NCI-H2081 treated with DMSO at 0.1 percent for 48 hours (cell line): Measurements from ENCODE around the gene ELN.

Experiments
- DNase-seq: peaks from one replicate; lab custom pipeline; 2025; lab: John Stamatoyannopoulos, UW

Gene ELN

DNA sequence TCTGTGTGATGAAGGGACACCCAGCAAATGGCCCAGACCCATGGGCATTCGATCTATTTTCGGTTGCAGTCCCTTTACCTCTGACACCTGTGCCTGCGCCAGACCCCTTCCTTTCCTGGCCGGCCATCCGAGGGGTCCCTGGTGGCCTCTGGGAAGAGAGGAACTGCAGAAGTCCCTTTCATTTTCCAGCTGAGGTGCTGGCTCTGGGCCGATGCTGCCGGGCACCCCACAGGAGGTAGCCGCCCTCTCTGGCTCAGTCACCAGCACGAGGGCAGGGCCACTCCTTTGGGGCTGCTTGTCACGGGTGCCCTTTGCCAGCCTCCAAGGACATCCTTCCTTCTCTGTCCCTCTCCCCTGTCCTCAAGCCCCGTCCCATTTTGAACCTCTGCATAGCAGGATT, 4.2 kb upstream of the ELN start:
- no peak for DNase-seq

DNA sequence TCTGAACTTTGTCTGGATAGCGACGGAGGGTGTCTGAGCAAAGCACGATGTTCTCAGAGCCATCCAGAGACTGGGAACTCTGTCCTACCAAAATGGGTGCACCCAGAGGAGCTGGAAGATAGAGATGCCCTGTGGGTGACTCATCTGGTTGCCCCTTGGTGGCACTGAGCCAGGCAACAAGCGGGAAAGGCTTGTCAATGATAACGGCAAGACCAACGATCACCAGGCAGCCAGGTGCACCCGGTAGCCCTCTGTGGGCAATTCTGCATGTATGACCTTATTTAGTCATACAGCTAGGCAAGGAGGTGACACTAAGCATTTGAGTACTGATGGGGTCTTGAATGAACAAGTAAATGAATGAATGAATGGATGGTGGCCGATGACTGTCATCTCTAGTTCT, 2.8 kb upstream of the ELN start:
- no peak for DNase-seq

DNA sequence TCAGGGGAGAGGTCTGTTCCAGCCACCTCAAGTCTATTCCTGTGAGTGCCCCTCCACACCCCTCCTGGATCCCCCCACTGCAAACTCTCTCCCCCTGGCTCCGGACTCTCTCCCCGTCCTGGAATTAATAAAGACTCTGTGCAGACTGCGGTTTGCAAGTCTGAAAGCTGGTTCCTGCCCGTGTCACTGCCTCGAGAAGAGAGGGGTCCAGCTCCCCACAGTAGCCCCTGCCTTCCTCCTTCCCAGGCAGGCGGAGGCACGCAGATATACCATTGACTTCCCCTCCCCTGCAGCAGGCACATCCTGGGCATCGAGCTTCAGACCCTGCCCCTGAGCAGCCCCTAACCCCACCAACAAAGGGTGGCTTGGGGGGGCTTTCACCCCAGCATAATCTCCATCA, 2.2 kb upstream of the ELN start:
- DNase-seq, result no peak

DNA sequence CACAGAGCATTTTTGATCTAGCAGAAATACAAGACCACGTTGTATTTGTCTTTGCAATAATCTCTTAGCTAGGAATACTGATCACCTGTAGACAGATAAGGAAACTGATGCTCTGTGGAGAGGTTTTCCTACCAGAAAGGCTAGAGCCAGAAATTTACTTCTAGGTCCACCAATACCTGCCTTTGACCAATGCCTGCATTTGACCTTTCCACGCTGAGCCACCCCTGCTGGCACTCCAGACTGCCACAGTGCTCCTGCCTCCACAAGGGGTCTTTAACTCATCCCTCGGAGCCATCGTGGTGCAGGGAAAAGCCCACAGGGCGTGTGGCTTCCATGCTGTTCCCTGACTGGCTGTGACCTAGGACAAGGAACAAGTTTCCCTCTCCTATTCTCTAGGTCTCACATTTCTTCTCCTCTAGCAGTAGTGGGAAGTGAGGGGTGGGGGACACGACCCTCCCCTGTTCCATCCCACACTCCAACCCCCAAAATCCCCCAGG, 1.5 kb upstream of the ELN start:
- DNase-seq, result no peak

DNA sequence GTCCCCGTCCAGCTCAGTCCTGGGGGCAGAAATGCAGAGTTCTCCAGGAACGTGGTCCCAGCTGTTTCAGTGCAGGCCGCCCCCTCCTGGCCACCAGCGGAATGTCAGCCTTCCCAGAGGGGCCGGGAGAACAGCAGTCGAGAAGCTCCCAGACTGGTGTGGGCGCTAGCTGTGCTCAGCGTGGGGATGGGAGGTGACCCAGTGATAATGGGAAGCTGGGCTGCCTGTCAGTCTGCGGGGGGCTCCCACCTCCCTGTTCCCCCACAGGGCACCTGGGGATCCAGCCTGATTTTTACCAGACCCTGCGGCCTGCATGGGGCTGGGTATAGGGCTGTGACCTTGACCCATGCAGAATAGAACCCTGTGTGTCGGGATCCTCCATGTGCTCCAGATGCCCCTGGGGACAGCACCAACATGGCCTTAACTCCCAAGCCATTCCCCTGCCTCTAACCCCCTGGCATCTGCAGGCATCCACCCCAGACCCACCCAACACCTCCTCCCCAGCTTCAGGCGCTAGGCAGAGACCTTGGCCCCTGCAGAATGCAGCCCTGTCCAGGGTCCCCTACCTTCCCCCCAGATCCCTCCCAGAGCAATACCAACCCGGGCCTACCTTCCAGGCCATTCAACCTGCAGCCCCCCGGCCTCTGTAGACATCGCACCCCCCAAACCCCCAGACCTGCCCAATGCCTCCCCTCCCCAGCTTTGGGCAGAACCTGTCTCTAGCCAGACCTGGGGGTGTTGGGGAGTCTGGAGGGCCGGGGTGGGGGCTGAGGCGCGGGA, 880 bp upstream of the ELN start:
- no peak for DNase-seq

DNA sequence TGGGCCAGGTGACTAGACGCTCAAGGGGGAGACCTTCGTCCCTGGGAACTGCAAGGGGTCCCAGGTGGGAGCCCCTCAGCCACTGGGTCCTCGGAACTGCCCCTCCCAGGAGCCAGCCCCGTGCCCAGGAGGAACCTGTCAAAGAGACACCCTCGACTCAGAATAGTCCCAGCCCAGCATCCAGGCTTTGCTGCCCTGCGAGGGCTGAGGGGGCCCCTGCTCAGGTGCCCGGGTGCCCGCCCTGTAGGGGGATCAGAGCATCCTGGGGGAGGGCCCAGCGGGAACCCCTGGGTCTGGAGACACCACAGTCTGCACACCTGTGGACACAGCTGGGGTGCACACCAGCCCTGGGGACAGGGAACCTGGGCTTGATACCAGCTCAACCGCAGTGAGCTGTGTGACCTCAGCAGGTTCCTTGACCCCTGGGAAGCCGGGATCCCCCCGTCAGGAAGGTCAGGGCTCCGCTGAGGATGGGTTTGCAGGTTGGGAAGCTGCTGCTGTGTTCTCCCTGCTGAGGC, 407 bp downstream of the ELN start:
- no peak for DNase-seq

DNA sequence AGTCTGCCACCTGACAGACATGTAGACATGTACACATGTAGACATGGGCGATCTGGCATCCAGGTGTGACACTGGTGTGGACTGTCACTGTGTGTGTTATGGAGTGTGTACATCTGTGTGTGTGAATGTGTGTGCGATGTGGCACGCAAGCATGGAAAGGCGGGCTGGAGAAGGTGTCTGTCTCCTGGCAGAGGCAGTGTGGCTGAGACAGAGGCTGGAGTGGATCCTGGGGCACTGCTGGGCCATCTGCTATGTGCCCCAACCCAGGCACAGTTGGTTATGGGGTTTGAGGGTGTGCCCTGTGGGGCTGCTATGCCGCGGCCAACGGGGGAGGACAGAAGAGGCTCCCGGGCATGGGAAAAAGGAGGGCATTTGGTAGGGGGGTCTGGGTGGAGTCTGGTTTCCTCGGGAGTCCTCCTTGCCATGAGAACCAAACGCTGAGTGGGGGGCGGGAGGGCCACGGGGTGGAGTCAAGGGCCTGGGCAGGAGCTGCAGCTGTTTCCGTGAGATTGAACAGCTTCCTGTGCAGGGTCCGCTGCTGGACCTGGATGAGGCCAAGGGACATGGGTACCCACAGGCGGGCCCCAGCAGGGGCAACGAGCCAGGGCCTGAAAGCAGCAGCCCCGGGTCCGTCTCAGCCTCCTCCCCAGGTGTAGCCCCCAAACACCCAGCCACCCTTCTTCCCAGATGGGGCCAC, 1.3 kb downstream of the ELN start:
- no peak for DNase-seq

DNA sequence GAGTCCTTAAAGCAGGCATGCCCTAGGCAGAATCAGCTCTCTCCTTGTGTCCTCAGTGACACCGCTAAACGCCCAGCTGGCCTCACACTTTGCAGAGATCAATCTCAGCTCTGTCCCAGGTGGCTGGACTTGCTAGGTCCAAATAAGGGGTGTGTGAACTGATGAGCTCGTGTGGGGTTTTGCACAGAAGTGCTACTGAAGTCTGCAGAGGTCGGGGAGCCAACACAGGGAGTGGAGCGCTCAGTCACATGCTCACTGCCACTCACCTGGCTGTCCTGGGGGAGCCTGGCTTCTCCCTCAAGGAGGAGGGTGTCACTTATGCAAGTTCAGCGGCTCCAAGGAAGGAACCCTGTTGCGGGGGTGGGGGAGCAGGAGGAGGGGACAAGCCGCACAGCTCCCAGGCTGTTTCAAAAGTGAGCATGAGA, 2.0 kb downstream of the ELN start:
- DNase-seq, result no peak

DNA sequence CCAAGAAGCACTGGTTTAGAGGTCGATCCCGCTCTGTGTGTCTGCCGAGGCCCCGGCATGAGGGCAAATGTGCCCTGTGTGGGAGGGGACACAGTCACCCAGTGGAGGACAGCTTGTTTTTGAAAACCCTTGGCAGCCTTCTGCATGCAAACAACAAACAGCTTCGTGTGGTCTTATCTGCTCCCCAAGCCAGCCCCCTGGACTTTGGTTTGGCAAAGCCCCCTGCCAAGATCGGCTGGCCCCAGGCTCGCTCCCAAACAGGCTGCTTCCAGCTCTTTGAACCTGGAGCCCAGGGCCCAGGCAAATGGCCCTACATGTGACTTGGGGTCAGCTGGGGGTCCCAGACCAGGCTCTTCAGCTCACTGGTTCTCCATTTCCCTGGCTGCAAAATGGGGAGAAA, 2.9 kb downstream of the ELN start:
- DNase-seq, result no peak

DNA sequence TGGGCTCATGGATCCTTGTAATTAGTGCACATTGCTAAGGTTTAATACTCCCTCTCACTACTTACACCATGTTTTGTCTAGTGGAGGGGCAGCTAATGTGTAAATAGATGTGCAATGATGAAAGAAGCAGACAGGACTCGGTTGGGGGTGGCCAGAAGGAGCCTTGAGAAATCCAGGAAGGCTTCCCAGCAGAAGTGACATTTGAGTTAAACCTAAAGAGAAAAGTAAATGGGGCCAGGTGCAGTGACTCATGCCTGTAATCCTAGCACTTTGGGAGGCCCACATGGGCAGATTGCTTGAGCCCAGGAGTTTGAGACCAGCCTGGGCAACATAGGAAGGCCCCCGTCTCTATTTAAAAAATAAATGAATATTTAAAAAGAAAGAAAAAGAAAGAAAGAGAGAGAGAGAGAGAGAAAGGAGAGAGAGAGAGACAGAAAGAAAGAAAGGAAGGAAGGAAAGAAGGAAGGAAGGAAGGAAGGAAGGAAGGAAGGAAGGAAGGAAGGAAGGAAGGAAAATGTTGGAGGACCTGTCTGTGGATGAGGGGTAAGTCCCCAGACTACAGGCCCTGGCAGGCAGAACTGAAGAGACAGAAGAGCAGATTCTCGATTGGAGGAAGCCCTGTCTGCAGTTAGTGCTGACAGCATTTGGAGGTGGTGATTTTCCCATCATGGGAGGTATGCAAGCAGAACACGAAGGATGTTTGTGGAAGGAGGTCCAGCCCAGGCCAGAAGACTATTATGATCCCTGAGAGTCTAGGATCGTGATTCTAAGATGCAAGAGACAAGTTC, 3.6 kb downstream of the ELN start:
- no peak for DNase-seq

DNA sequence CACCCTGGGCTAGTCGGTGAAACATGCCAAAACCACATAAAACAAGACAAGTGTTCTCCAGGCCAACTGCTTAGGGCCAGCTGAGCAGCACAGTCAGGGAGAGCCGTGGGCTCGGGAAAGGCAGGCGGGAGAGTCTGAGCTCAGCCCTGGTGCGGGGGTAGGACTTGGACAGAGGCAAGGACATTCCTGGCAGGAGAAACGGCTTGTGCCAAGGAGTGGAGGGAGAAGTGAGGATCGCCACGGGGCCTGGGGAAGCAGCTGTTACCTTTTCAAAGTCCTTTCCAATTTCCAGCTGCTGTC, 4.2 kb downstream of the ELN start:
- DNase-seq, result no peak

DNA sequence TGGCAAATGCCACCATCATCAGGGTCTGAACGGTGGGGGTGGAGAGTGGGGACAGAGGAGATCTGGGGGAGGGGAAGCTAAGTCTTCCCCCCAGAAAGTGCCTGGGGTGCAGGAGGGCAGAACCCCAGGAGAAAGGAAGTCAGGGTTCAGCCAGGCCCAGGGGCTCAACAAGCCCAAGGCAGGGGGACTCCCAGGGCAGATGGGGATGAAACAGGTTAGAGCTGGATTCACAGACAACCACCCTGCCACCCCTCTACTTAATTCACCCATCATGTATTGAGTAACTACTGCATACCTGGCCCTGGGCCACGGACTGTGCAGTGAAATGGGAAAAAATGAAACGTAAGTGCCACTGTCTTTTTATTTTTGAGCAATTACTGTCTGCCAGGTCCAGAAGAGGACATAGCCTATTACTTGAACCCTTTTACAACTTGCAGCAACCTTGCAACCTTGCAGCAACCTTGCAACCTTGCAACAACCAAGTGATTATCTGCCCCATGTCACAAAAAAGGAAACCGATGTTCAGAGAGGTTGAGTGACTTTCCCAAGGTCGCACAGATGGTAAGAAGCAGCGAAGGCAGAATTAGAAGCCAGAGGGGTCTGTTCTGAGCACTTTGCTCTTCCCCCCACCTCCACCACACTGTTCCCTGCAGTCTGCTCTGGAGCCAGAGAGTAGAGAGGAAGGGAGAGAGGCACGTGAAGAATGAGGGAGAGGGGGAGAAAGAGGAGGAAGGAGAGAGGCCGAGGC, 4.8 kb downstream of the ELN start:
- no peak for DNase-seq

DNA sequence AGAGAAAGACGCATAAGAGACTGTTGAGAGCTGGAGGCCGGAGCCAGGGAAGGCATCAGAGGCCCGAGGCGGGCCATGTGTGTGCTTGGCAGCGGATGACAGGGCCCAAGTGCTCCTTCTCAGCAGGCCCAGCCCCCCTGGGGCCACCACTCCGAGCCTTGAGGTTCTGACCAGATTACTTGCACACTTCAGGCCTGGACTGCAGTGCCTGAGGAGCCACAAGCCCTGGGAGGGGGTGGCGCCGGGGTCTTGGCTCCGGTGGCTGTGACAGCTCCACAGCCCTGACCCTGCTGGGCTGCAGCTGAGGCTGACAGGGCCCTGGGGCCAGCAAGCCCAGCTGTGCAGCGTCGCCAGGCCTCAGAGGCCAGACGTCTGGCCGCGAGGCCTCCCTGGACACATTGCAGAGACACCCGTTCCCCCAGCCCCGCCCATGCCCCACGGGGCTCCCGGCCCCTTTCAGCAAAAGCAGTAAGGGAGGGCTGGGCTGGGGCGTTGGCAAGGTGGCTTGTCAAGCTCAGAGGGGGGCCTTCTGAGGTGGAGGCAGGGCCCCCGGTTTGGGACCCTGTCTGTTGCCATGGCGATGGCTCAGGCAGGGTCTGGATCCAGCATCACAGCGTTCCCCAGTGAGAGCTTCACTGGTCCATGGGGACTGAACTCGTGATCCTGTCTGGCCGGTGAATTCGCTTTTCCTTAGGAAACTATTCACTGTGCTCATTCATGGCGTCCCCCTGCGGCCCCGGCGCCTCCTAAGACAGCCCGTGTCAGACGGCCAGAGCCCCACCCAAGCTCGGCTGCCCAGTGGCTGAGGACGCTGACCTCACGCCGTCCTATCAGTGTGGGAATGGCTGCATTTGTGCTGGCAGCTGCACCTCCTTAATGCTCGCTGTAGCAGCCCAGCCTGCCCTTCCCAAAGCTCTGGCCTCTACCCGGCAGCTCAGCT, 5.7 kb downstream of the ELN start:
- no peak for DNase-seq

DNA sequence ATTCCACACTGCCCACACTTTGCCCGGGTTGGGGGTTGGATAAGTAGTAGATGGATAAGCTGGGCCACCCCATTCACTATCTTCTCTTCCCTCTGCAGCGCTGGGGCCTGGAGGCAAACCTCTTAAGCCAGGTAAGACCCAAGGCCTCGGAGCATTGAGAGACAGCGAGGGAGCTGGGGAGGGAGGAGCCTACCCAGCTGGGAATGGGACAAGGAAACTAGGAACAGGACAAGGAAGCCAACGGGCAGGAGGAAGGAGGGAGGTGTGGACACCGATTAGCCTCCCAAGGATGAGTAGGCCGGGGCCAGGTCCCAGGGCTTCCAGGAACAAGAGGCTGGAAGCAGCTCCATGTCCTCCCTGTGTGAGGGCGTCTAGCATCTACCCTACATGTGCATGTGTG, 9.6 kb downstream of the ELN start:
- DNase-seq, result no peak

DNA sequence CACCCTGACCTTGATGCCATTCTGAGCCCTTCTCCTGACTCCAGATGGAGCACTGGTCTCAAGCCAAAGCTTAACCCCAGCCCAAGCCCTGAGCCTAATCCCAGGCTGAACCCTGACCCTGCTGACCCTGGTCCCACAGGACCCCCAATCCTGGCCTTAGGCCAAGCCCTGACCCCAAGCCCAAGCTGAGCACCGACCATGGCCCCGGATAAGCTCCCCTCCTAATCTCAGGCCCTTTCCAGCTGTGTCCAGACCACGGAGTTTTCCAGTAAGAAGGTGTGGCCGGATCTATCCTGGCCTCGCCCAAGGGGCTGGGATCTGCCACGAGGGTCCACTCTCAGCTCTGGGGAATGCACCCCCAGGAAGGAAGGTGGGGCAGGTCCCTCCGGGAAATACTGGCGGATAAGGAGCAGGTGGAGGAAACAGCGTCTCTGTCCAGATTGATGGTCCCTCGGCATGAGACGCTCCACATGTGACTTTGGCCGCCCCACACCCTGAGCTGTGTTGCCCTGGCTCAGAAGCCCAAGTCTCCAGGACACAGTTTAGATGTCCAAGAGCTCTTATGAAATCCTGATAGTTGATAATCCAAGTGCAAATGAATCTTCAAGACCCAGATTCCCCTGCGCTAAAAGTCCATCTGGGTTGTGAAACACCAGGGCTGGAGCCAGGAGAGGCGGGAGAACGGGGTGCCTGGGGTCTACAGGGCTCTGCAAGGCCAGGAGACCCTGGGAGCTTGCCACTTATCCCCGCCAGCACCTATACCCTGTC, 10.4 kb downstream of the ELN start:
- no peak for DNase-seq

DNA sequence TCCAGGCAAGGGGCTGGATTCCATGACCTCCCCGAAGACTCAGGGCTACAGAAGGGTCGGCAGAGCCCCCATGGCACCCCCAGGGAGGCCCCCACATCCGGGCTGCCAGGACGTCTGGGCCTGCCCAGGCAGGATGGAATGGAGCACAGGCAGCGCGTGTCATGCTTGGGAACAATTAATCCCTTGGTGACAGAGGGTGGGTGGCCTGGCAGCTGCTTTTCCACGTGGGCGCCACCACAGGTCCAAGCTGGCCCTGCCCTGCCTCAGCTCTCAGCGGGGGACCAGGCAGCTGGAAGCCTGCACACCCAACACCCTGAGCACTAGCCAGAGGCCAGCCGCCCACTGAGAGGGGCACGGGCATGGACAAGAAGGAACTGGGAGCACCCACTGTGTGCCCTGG, 11.4 kb downstream of the ELN start:
- DNase-seq, result no peak

DNA sequence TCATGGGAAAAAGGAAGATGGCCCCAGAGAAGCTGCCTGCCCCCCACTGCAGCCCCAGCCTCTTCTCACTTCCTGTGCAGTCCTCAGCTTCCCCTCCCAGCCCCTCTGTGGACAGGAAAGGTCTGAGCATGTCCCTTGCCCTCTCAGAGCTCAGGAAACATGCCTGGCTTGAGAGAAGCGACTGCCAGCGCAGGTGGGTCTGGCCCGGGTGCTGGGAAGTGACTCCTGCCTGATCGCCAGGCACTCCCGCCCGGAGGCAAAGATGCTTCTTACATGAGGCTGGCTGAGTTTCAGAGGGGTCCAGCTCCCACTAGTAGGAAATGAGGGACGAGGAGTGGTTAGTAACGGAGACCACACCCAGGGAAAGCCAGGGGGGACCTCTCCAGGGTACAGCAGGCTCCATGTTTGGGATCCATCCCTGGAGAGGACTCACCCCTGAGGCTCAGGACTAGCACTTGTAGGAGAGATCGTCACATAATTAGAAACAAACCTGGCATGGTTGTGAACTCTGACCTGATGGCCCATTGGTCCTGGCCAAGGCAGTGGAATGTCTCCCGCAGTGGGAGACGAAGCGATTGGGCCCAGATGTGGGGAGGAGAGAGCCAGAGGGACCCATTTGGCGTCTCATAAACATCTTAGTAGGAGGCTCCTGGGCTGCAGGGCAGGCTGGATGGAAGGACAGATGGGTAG, 12.3 kb downstream of the ELN start:
- no peak for DNase-seq

DNA sequence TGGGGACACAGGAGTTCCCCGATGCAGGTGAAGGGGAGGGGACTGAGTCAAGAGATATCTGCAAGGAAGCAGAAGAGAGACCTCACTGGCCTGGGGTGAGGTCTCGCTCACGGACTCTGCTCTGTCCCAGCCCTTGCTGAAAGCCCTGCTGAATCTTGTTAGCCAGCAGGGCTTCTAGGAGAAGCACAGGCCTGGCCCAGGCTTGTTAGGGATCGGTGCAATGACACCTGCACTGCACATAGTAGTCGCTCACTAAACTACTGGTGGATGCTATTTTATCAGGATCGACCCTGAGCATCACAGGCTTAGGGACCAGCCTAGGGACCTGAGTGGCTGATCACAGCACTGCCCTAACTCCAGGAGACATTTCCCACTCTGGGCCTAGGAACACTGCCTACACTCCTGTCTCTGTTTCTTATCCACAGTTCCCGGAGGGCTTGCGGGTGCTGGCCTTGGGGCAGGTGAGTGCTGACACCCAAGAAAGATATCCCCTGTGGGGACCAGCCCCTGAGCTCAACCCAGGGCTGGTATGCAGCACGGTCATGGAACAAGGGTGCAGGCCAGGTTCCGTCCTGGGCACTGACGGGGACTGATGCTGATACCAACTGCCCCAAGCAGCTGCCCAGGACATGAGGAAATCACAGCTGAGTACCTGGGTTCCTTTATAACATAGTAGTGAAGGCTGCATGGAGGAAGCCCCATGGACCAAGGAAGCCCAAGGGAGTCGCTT, 13.0 kb downstream of the ELN start:
- DNase-seq, result no peak
